MM.1S (cell line): Measurements from ENCODE around the gene LTBP3.

Source experiments
- EZH2 ChIP-seq: fragments of 300-600 bp; sonication (generic); optimal IDR thresholded peaks from 2 replicates; pipeline ENCODE3; 2017; ENCODE audit warnings: low read depth, mild to moderate bottlenecking, antibody characterized with exemption, low read length, mixed read lengths
- TF ChIP-seq, protein P1 (sequence below): fragments of 300-600 bp; sonication (generic); IDR thresholded peaks from 2 replicates; pipeline ENCODE4 v1.5.1; 2016; ENCODE audit warnings: antibody characterized with exemption, low read length, mixed read lengths

DNA sequence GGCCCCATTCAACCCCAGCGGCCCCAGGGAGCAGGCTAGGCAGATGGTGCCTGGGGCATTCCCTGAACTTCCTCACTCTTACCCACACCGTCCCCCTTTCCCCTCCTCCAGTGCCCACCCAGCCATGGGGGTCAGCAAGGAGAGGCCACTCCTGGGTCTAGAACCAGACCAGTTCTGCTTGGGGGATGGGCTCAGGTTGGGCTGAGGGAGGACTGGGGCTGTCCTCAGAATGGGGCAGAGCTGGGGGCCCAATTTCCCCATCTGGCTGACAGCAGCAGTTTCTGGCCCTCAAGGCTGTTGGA is 20.9 kb downstream of the LTBP3 start:
- TF ChIP-seq, protein P1, sequence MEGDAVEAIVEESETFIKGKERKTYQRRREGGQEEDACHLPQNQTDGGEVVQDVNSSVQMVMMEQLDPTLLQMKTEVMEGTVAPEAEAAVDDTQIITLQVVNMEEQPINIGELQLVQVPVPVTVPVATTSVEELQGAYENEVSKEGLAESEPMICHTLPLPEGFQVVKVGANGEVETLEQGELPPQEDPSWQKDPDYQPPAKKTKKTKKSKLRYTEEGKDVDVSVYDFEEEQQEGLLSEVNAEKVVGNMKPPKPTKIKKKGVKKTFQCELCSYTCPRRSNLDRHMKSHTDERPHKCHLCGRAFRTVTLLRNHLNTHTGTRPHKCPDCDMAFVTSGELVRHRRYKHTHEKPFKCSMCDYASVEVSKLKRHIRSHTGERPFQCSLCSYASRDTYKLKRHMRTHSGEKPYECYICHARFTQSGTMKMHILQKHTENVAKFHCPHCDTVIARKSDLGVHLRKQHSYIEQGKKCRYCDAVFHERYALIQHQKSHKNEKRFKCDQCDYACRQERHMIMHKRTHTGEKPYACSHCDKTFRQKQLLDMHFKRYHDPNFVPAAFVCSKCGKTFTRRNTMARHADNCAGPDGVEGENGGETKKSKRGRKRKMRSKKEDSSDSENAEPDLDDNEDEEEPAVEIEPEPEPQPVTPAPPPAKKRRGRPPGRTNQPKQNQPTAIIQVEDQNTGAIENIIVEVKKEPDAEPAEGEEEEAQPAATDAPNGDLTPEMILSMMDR = no peak
- no peak for TF ChIP-seq EZH2
